GM21360 (cell line): ENCODE results near the gene AMTN.

ENCODE experiments used
- ATAC-seq: cut with Tn5 transposase; IDR thresholded peaks from one replicate; pipeline ENCODE4 v1.9.1; 2021; ENCODE audit warnings: mild to moderate bottlenecking, moderate library complexity; ENCODE audit not compliant: unreplicated experiment

Gene AMTN

GRCh38 chr4:70559211-70559830 is 41.0 kb downstream of the AMTN start:
- no peak for ATAC-seq

- no peak for ATAC-seq
Measured at GRCh38 chr4:70559924-70560323, 41.6 kb downstream of the AMTN start.

- no peak for ATAC-seq
Measured at GRCh38 chr4:70564033-70564432, 45.7 kb downstream of the AMTN start.

GRCh38 chr4:70570796-70571195 is 52.4 kb downstream of the AMTN start:
- no peak for ATAC-seq

GRCh38 chr4:70571772-70572171 is 53.4 kb downstream of the AMTN start:
- no peak for ATAC-seq

GRCh38 chr4:70575964-70576363 is 57.6 kb downstream of the AMTN start:
- no peak for ATAC-seq

- ATAC-seq = no peak
Measured at GRCh38 chr4:70577220-70577927, 59.0 kb downstream of the AMTN start.

GRCh38 chr4:70581980-70582379 is 63.6 kb downstream of the AMTN start:
- no peak for ATAC-seq
